GM12891 (cell line): ENCODE results near the gene CBR4.

Source experiments
- PAX5 ChIP-seq: IDR thresholded peaks from 2 replicates; pipeline ENCODE4 v1.6.1; 2011; ENCODE audit warnings: low read length, moderate library complexity, mild to moderate bottlenecking; ENCODE audit not compliant: insufficient read depth, severe bottlenecking
- POLR2A ChIP-seq: IDR thresholded peaks from 2 replicates; pipeline ENCODE4 v1.6.1; 2011; ENCODE audit warnings: low read depth, low read length, control low read depth
- POLR2AphosphoS5 ChIP-seq: IDR thresholded peaks from 2 replicates; pipeline ENCODE4 v1.6.1; 2011; ENCODE audit warnings: low read depth, low read length, control low read depth
- POU2F2 ChIP-seq: IDR thresholded peaks from 2 replicates; pipeline ENCODE4 v1.6.1; 2011; ENCODE audit warnings: low read depth, mild to moderate bottlenecking, control low read depth, low read length, moderate library complexity
- SPI1 ChIP-seq: IDR thresholded peaks from 2 replicates; pipeline ENCODE4 v1.6.1; 2011; ENCODE audit warnings: low read depth, low read length, control low read depth
- TAF1 ChIP-seq: IDR thresholded peaks from 2 replicates; pipeline ENCODE4 v1.6.1; 2011; ENCODE audit warnings: low read depth, low read length, control low read depth

GRCh38 chr4:169000315-169000714 is 9.7 kb downstream of the CBR4 start:
- TF ChIP-seq POLR2A (no peak), TAF1 (no peak), POLR2AphosphoS5 (no peak), SPI1 (no peak), PAX5 (no peak), POU2F2 (no peak)
